Measurements from ENCODE around the gene DNAJC11.
"Not testable (repeated sequence)": the region's sequence is repeated elsewhere in the genome, so short reads cannot be mapped to it uniquely, and the experiment has no call there.

The DNAJC11 gene, protein sequence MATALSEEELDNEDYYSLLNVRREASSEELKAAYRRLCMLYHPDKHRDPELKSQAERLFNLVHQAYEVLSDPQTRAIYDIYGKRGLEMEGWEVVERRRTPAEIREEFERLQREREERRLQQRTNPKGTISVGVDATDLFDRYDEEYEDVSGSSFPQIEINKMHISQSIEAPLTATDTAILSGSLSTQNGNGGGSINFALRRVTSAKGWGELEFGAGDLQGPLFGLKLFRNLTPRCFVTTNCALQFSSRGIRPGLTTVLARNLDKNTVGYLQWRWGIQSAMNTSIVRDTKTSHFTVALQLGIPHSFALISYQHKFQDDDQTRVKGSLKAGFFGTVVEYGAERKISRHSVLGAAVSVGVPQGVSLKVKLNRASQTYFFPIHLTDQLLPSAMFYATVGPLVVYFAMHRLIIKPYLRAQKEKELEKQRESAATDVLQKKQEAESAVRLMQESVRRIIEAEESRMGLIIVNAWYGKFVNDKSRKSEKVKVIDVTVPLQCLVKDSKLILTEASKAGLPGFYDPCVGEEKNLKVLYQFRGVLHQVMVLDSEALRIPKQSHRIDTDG

DNA sequence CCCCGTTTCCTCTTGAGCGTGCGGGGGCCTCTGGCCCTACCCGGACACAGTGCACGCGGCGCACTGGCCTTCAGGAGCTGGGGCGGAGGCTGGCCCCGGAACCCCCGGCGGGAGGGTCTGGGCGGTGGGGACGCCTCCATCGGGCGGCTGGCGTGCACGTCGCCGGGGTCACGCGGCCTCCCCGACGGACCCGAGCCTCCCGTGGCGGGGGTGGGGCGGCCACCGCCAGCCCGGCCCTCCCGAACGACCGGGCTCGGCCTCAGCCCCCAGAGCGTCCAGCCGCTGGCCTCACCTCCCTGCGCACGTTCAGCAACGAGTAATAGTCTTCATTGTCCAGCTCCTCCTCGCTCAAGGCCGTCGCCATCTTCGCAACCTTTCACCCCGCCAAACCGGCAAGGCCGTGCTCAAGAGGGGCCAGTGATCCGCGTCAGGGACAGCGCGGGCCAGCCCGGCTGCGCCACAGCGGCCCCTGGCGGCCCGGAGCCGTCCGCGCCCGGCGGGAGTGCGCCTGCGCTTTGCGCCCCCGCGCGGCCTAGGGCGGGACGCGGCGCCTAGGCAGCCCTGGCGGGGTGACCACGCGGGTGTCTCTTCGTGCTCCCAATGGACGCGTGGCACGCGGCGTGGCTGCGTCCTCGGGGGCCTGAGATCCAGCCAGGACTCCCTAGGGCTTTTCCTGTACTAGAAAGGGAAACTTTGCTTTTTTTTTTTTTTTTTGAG lies at the start of gene DNAJC11:
Gene DNAJC11 (minus strand): TSS at position 380 of the 717 bp plus-strand sequence. CDS start 16 bp downstream, at position 364.
- no peaks in the 10 kb centered on the region for H3K27me3 ChIP-seq (ENCODE audit: insufficient read depth, low read length)
- H3K9me3 ChIP-seq (ENCODE audit: low read length) = no peaks in the 10 kb centered on the region
- H3K36me3 ChIP-seq (ENCODE audit: insufficient read depth, low read length) = no peaks in the 10 kb centered on the region
- H3K4me3 ChIP-seq (ENCODE audit: low read length) = peak within 1 kb of the TSS; percentile 98
- H3K4me1 ChIP-seq (ENCODE audit: insufficient read depth, low read length) = peaks cover 10% of the 10 kb centered on the region
- peak within 1 kb of the TSS; percentile 65 for H2AFZ ChIP-seq (ENCODE audit: low read depth, low read length)

DNA sequence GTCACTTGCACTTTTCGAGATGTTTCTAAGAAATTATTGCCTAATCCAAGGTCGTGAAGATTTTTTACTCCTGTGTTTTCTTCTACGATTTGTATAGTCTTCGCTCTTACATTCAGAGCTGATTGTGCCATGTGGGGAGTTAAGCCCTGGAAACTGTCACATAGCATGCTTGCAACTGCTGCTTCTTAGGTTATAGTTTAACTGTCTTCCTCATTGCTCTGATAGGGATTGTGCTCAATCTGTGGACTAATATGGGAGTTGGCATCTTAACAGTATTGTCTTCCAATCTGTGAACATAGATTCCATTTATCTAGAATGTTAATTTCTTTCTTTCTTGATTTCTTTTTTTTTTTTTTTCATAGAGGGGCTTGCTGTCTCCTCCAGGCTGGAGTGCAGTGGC lies 48.9 kb upstream of the DNAJC11 start:
- H3K9me3 ChIP-seq (ENCODE audit: low read length) = no peaks in the 10 kb centered on the region

DNA sequence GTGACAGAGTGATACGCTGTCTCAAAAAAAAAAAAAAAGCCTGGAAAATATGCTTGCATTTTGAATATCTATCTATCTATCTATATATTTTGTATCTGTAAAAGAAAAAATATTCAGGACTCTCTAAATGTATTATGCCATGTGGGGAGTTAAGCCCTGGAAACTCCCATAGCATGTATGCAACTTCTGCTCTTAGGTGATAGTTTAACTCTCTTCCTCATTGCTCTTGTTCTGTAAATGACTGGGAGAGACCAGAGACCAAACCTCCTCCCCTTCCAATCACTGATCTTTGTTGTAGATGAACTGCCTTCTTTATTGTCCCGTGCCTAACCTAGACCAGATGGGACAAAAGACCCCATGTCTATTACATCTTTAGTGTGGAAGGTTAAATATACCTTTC lies 46.1 kb upstream of the DNAJC11 start:
- no peaks in the 10 kb centered on the region for H3K9me3 ChIP-seq (ENCODE audit: low read length)
- H2AFZ ChIP-seq (ENCODE audit: low read depth, low read length) = no peak overlapping the region
- no peak overlapping the region for H3K4me3 ChIP-seq (ENCODE audit: low read length)
- no peaks in the 10 kb centered on the region for H3K27me3 ChIP-seq (ENCODE audit: insufficient read depth, low read length)
- H3K36me3 ChIP-seq (ENCODE audit: insufficient read depth, low read length) = no peaks in the 10 kb centered on the region
- no peaks in the 10 kb centered on the region for H3K4me1 ChIP-seq (ENCODE audit: insufficient read depth, low read length)

More for the DNA sequence above, 48.9 kb upstream of the DNAJC11 start:
- no peak overlapping the region for H3K4me3 ChIP-seq (ENCODE audit: low read length)
- no peaks in the 10 kb centered on the region for H3K4me1 ChIP-seq (ENCODE audit: insufficient read depth, low read length)
- no peaks in the 10 kb centered on the region for H3K27me3 ChIP-seq (ENCODE audit: insufficient read depth, low read length)
- no peaks in the 10 kb centered on the region for H3K36me3 ChIP-seq (ENCODE audit: insufficient read depth, low read length)
- H2AFZ ChIP-seq (ENCODE audit: low read depth, low read length) = no peak overlapping the region

DNA sequence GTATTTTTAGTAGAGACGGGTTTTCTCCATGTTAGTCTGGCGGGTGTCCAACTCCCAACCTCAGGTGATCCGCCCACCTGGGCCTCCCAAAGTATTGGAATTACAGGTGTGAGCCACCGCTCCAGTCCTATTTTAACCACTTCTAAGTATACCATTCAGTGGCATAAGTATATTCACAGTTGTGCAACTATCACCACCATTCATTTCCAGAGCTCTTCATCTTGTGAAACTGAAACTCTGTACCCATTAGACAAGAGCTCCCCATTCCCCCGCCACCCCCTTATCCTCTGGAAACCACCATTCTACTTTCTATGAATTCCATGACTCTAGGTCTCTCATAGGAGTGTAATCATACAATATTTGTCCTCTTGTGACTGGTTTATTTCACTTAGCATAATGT lies 43.5 kb upstream of the DNAJC11 start:
- peaks cover 2% of the 10 kb centered on the region for H3K9me3 ChIP-seq (ENCODE audit: low read length)
- no peaks in the 10 kb centered on the region for H3K27me3 ChIP-seq (ENCODE audit: insufficient read depth, low read length)
- H2AFZ ChIP-seq (ENCODE audit: low read depth, low read length) = no peak overlapping the region
- no peaks in the 10 kb centered on the region for H3K4me1 ChIP-seq (ENCODE audit: insufficient read depth, low read length)
- H3K4me3 ChIP-seq (ENCODE audit: low read length) = no peak overlapping the region
- no peaks in the 10 kb centered on the region for H3K36me3 ChIP-seq (ENCODE audit: insufficient read depth, low read length)

DNA sequence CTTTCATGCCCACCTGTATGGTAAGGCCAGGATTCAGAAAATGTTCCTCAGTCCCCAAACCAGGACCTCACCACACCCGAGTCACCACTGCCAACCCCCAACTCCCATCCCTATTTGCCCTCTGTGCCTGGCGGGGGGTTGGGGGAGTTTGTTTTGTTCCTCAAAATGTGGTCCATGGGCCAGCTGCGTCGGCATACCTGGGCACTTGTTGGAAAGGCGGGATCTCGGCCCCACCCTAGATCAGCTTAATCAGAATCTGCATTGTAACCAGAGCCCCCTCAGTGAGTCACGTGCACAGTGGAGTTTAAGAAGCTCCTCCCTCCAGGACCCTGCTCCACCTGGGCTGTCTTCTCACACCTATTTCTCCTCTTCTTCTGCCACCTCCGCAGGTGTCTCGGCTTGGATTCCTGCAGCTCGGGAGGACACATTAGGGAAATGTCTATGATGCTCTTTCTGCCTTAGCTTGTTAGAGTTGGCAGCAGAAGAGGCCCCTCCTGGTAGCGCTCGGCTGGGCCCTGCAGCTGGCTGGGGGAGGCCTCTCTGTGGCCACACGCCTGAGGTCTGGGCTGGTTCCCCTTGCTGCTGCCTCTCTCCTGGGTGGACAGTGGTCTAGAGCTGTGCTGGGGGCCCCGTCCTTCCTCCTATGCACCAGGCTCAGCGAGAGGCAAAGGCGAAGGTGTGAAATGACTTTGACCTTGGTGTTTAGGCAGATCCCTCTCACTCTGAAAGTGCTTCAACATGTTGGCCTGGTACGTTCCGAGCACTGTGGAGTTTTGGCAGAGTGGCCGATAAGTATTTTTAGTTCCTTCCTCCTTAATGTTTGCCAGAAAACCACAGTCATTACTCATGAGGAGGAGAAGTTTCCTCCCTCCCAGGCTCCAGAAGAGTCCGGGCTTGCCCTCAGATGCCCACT lies 41.8 kb upstream of the DNAJC11 start:
- no peak overlapping the region for H2AFZ ChIP-seq (ENCODE audit: low read depth, low read length)
- no peaks in the 10 kb centered on the region for H3K27me3 ChIP-seq (ENCODE audit: insufficient read depth, low read length)
- peaks cover 2% of the 10 kb centered on the region for H3K9me3 ChIP-seq (ENCODE audit: low read length)
- no peak overlapping the region for H3K4me3 ChIP-seq (ENCODE audit: low read length)
- H3K36me3 ChIP-seq (ENCODE audit: insufficient read depth, low read length) = no peaks in the 10 kb centered on the region
- H3K4me1 ChIP-seq (ENCODE audit: insufficient read depth, low read length) = no peaks in the 10 kb centered on the region

DNA sequence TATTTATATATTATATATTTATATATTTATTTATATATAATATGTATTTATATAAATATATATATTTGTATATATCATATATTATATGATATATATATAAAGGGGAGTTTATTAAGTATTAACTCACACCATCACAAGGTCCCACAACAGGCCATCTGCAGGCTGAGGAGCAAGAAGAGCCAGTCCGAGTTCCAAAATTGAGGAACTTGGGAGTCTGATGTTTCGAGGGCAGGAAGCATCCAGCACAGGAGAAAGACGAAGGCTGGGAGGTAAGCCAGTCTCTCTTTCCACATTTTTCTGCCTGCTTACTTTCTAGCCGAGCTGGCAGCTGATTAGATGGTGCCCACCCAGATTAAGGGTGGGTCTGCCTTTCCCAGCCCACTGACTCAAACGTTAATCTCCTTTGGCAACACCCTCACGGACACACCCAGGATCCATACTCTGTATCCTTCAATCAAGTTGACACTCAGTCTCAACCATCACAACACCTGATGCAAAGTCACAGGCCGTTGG lies 41.1 kb upstream of the DNAJC11 start:
- not testable (repeated sequence) for H3K4me1 ChIP-seq (ENCODE audit: insufficient read depth, low read length); H3K4me3 ChIP-seq (ENCODE audit: low read length); H2AFZ ChIP-seq (ENCODE audit: low read depth, low read length); H3K9me3 ChIP-seq (ENCODE audit: low read length); H3K36me3 ChIP-seq (ENCODE audit: insufficient read depth, low read length); H3K27me3 ChIP-seq (ENCODE audit: insufficient read depth, low read length)

DNA sequence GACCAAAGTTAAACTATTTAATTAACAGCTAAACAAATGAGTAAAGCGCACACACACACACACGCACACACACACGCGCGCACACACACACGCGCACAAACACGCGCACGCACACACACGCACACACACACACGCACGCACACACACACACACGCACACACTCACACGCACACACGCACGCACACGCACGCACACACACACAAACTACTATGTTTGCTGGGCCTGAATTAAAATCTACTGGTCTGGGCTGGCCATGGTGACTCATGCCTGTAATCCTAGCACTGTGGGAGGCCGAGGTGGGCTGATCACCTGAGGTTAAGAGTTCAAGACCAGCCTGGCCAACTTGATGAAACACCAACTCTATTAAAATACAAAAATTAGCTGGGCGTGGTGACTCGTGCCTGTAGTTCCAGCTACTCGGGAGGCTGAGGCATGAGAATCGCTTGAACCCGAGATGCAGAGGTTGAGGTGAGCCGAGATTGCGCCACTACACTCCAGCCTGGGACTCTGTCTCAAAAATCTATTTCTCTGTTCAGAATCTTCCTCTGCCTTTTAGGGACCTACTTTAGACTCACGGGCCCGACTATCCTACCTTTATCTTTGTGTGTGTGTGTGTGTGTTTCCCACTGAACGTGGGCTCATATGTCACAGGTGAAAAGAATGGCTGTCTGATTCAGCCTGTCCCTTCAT lies 37.5 kb upstream of the DNAJC11 start:
- Histone ChIP-seq H3K4me3 (ENCODE audit: low read length) (no peak overlapping the region), H2AFZ (ENCODE audit: low read depth, low read length) (no peak overlapping the region), H3K4me1 (ENCODE audit: insufficient read depth, low read length) (peaks cover 4% of the 10 kb centered on the region), H3K27me3 (ENCODE audit: insufficient read depth, low read length) (no peaks in the 10 kb centered on the region), H3K9me3 (ENCODE audit: low read length) (peaks cover 2% of the 10 kb centered on the region), H3K36me3 (ENCODE audit: insufficient read depth, low read length) (no peaks in the 10 kb centered on the region)

DNA sequence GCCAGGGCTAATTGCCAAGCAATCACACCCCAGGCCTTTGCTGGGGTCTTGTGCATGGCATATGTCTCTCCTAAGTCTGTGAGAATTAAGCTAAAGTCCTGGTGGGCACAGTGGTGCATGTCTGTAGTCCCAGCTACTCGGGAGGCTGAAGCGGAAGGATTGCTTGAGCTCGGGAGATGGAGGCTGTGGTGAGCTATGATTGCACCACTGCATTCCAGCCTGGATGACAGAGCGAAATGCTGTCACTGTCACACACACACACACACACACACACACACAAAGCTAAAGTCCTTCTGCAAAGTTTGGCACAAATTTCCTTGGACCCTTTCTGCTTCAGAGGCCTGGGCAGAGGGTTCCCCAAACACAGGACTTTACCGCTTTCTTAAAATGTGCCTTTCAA lies 31.3 kb upstream of the DNAJC11 start:
- H3K4me1 ChIP-seq (ENCODE audit: insufficient read depth, low read length) = peaks cover 4% of the 10 kb centered on the region
- no peak overlapping the region for H2AFZ ChIP-seq (ENCODE audit: low read depth, low read length)
- H3K27me3 ChIP-seq (ENCODE audit: insufficient read depth, low read length) = peaks cover 9% of the 10 kb centered on the region
- H3K4me3 ChIP-seq (ENCODE audit: low read length) = no peak overlapping the region
- H3K9me3 ChIP-seq (ENCODE audit: low read length) = no peaks in the 10 kb centered on the region
- H3K36me3 ChIP-seq (ENCODE audit: insufficient read depth, low read length) = no peaks in the 10 kb centered on the region

DNA sequence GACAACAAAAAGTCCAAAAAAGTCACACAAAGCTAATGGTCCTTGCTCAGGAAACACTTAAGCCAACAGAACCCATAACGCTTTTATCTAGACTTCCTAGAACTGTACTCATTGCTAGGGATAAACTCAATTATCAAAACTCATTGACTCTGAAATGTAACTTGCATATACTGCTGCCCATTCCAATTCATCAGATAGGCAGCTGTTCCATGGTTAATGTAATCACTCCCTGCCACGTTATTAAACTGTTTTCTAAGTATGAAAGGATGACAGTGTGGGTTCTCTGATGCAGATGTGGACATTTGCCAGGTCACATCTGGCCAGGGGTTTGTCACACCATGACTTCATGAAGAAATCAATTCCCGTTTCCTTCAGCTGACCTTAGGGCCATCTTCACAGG lies 30.3 kb upstream of the DNAJC11 start:
- Histone ChIP-seq H3K36me3 (ENCODE audit: insufficient read depth, low read length) (no peaks in the 10 kb centered on the region), H3K9me3 (ENCODE audit: low read length) (no peaks in the 10 kb centered on the region), H3K4me3 (ENCODE audit: low read length) (no peak overlapping the region), H2AFZ (ENCODE audit: low read depth, low read length) (no peak overlapping the region), H3K27me3 (ENCODE audit: insufficient read depth, low read length) (peaks cover 9% of the 10 kb centered on the region), H3K4me1 (ENCODE audit: insufficient read depth, low read length) (peaks cover 4% of the 10 kb centered on the region)

DNA sequence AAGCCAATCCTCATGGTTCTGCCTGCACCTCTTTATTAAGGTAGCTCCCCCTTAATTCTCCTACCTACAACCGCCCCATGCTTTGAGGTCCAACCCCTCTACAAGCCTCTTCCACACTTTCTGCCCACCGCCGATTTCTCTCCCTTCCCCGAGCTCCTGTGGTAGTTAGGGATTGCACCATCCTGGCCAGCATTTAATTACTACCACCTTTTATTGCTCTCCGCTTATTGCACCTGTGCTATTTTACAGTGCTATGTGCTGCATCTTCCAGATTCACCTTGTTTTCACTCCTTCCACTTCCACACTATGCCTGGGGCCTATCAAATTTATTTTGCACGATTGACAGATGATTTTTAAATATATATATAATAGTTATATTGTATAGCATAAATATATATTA lies 29.3 kb upstream of the DNAJC11 start:
- Histone ChIP-seq H3K27me3 (ENCODE audit: insufficient read depth, low read length) (peaks cover 9% of the 10 kb centered on the region), H3K36me3 (ENCODE audit: insufficient read depth, low read length) (no peaks in the 10 kb centered on the region)

DNA sequence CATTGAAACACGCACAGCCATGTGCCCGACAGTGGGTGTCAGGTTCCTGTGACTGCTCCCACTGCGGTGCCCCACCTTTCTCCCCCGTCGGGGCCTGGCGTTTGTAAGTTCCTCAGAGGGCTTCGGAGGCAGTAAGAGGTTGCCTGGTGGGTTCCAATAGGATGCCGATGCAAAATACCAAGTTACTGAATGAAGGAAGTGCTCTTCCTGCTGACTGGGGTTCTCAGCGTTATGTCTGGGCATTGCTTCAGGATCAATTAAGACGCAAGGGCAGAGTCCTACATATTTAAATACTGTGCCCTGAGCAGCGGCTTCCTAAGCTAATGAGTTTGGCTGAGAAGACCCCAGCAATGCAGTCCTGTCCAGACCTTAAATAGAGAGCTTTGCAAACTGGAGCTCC lies 28.9 kb upstream of the DNAJC11 start:
- no peak overlapping the region for H3K4me3 ChIP-seq (ENCODE audit: low read length)
- H3K27me3 ChIP-seq (ENCODE audit: insufficient read depth, low read length) = peaks cover 9% of the 10 kb centered on the region
- no peaks in the 10 kb centered on the region for H3K9me3 ChIP-seq (ENCODE audit: low read length)
- H3K4me1 ChIP-seq (ENCODE audit: insufficient read depth, low read length) = peaks cover 4% of the 10 kb centered on the region
- H2AFZ ChIP-seq (ENCODE audit: low read depth, low read length) = no peak overlapping the region
- H3K36me3 ChIP-seq (ENCODE audit: insufficient read depth, low read length) = no peaks in the 10 kb centered on the region

More for the DNA sequence above, 29.3 kb upstream of the DNAJC11 start:
- Histone ChIP-seq H3K4me1 (ENCODE audit: insufficient read depth, low read length) (peaks cover 4% of the 10 kb centered on the region), H3K9me3 (ENCODE audit: low read length) (no peaks in the 10 kb centered on the region), H3K4me3 (ENCODE audit: low read length) (no peak overlapping the region), H2AFZ (ENCODE audit: low read depth, low read length) (no peak overlapping the region)

DNA sequence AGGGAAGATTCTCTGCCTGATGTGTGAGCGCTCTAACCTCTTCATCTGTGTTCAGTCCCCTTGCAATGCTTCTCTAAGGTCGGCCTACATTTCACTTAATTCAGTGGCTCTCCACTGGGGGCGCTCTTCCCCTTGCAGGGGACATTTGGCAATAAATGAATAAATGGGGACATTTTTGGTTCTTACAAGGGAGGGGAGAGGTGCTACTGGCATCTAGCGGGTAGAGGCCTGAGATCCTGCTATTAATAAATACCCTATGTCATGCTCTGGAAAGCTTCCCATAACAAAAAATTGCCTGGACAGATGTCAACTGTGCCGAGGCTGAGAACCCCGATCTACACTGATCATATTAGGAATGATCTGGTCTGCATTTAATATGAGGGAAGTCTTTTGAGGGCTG lies 25.9 kb upstream of the DNAJC11 start:
- no peak overlapping the region for H3K4me3 ChIP-seq (ENCODE audit: low read length)

More for the DNA sequence above, 25.9 kb upstream of the DNAJC11 start:
- peaks cover 9% of the 10 kb centered on the region for H3K27me3 ChIP-seq (ENCODE audit: insufficient read depth, low read length)
- no peaks in the 10 kb centered on the region for H3K9me3 ChIP-seq (ENCODE audit: low read length)
- H3K4me1 ChIP-seq (ENCODE audit: insufficient read depth, low read length) = peaks cover 13% of the 10 kb centered on the region
- H2AFZ ChIP-seq (ENCODE audit: low read depth, low read length) = no peak overlapping the region
- H3K36me3 ChIP-seq (ENCODE audit: insufficient read depth, low read length) = no peaks in the 10 kb centered on the region

Data from neuron (in vitro differentiated cells).